Parathyroid adenoma (tissue), 2 donors: ENCODE measurements around the gene CRYGD.
"Not testable (repeated sequence)": the region's sequence is repeated elsewhere in the genome, so short reads cannot be mapped to it uniquely, and the experiment has no call there.

Source experiments
- H2AFZ ChIP-seq: fragments of 300-600 bp; sonication (generic); one replicate; pipeline ENCODE4 v1.7.0; 2017; ENCODE audit warnings: antibody characterized with exemption, mild to moderate bottlenecking
- H3K27ac ChIP-seq: fragments of 300-600 bp; sonication (generic); one replicate; pipeline ENCODE4 v1.7.0; 2017
- H3K27me3 ChIP-seq: fragments of 300-600 bp; sonication (generic); one replicate; pipeline ENCODE4 v1.7.0; 2017; ENCODE audit warnings: low read length; ENCODE audit not compliant: control insufficient read depth, insufficient read depth
- H3K36me3 ChIP-seq: fragments of 300-600 bp; sonication (generic); one replicate; pipeline ENCODE4 v1.7.0; 2017; ENCODE audit warnings: low read length; ENCODE audit not compliant: control insufficient read depth, insufficient read depth
- H3K4me1 ChIP-seq: fragments of 300-600 bp; sonication (generic); one replicate; pipeline ENCODE4 v1.7.0; 2017; ENCODE audit warnings: control low read depth
- H3K4me2 ChIP-seq: fragments of 300-600 bp; sonication (generic); one replicate; pipeline ENCODE4 v1.7.0; 2017; ENCODE audit warnings: low read length
- H3K4me3 ChIP-seq: fragments of 300-600 bp; sonication (generic); one replicate; pipeline ENCODE4 v1.7.0; 2017; ENCODE audit warnings: low read depth, low read length
- H3K79me2 ChIP-seq: fragments of 300-600 bp; sonication (generic); one replicate; pipeline ENCODE4 v1.7.0; 2017; ENCODE audit warnings: control low read depth
- H3K9ac ChIP-seq: fragments of 300-600 bp; sonication (generic); one replicate; pipeline ENCODE4 v1.7.0; 2017; ENCODE audit warnings: mild to moderate bottlenecking
- H3K9me3 ChIP-seq: fragments of 300-600 bp; sonication (generic); one replicate; pipeline ENCODE4 v1.7.0; 2017; ENCODE audit warnings: low read length; ENCODE audit not compliant: control insufficient read depth
- TF ChIP-seq, protein P1 (sequence below): fragments of 300-600 bp; sonication (generic); IDR thresholded peaks from one replicate; pipeline ENCODE4 v1.7.0; 2017; ENCODE audit warnings: antibody characterized with exemption, mild to moderate bottlenecking
- donor health status: primary hyperparathyroidism.

CRYGD gene

DNA sequence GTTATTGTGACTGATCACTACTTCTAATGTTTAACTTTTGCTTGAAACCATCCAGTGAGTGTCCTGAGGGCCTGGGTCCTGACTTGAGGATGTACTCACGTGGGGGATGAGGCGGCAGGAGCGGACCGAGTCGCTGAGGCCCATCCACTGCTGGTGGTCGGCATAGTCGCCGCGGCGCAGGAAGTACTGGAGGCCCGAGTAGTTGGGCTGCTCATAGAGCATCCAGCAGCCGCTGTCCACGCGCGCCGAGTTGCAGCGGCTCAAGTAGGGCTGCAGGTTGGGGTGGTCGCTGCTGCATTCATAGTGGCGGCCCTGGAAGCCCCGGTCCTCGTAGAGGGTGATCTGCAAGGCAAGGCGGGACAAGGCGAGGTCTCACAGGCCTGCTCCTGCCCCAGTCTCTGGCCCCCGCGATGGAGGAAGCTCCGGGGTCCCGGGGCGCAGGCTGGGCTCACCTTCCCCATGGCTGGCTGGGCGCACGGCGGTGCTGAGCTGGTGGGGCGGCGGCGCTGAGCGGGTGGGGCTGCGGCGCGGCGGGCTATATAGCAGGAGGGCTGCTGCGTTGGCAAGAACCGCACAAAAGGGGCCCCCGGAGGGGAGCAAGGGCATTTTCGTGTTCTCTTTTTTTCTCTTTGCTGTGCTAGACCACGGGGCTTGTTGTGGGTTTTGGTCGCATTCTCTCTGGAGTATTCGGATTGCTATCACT, at the start of gene CRYGD:
Gene CRYGD, minus strand, starts transcription at position 512 of the 703 bp plus-strand sequence. Its CDS starts 51 bp downstream, at position 461.
- not testable (repeated sequence) for H3K27me3 ChIP-seq, H3K79me2 ChIP-seq, H3K4me2 ChIP-seq, H3K9me3 ChIP-seq, H3K4me3 ChIP-seq, H2AFZ ChIP-seq, H3K9ac ChIP-seq, H3K4me1 ChIP-seq, H3K36me3 ChIP-seq, H3K27ac ChIP-seq

DNA sequence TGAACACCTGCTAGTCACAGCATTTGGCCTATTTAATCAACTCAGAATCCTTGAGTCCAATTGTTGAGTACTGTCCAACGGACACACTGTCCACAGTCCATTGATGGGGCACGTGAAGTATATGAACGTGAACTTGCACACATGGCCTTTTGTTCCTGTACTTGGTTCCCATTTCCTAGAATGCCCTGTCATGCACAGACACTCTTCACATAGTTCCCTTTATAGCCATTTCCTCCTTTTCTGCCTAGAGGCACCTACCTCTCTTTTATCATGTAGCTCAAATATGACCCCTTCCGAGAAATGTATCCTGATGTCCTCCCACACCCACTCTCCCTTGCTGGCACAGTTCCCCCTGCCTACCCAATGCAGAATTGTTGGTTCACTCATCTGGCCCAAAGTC, 47.8 kb upstream of the CRYGD start:
- no peaks in the 10 kb centered on the region for H3K79me2 ChIP-seq
- no peak overlapping the region for H3K4me3 ChIP-seq
- H3K36me3 ChIP-seq = no peaks in the 10 kb centered on the region
- no peak overlapping the region for H3K27ac ChIP-seq
- no peaks in the 10 kb centered on the region for H3K27me3 ChIP-seq
- no peak overlapping the region for H2AFZ ChIP-seq
- H3K4me2 ChIP-seq = no peak overlapping the region
- H3K9ac ChIP-seq = no peak overlapping the region
- no peaks in the 10 kb centered on the region for H3K9me3 ChIP-seq
- TF ChIP-seq, protein P1, sequence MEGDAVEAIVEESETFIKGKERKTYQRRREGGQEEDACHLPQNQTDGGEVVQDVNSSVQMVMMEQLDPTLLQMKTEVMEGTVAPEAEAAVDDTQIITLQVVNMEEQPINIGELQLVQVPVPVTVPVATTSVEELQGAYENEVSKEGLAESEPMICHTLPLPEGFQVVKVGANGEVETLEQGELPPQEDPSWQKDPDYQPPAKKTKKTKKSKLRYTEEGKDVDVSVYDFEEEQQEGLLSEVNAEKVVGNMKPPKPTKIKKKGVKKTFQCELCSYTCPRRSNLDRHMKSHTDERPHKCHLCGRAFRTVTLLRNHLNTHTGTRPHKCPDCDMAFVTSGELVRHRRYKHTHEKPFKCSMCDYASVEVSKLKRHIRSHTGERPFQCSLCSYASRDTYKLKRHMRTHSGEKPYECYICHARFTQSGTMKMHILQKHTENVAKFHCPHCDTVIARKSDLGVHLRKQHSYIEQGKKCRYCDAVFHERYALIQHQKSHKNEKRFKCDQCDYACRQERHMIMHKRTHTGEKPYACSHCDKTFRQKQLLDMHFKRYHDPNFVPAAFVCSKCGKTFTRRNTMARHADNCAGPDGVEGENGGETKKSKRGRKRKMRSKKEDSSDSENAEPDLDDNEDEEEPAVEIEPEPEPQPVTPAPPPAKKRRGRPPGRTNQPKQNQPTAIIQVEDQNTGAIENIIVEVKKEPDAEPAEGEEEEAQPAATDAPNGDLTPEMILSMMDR = no peak
- no peaks in the 10 kb centered on the region for H3K4me1 ChIP-seq

DNA sequence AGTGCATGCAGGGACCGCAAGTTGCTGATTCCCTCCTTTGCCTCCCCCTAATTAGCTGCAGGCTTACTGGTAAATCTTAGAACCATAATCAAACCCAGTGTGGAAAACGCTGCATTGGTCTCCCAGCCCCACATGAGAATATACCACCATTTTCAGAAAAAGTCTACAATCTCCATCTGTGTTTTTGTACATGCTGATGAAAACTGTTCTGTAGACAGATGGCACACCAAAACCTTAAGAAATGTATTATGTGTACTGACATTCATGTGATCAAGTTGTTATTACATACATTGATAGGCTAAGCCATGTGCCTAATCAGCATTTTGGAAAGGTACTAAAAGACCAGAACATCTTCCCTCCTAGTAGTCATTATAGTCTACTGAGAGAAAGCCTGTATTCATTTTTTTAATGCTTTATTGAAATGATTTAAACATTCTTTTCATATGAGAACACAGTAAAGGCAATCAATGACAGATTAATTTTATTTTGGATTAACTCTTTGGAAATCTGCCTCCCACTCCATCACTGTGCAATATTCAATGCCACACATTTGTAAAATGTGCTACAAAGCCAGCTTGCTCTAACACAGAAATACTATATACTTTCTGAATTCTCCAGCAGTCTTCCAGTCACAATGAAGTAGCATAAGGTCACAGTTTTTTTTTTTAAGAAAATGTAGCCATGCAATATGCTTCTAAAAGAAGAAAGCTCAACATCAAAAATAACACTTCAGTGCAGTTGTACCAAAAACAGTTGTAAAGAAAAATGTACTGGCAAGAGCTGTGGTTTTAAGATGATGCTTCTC, 40.8 kb upstream of the CRYGD start:
- Histone ChIP-seq H3K4me2 (no peak overlapping the region), H3K9ac (no peak overlapping the region), H3K27ac (no peak overlapping the region), H3K79me2 (no peaks in the 10 kb centered on the region), H2AFZ (no peak overlapping the region), H3K4me1 (no peaks in the 10 kb centered on the region), H3K4me3 (no peak overlapping the region), H3K27me3 (no peaks in the 10 kb centered on the region), H3K36me3 (no peaks in the 10 kb centered on the region), H3K9me3 (no peaks in the 10 kb centered on the region)
- TF ChIP-seq, protein P1 = no peak

DNA sequence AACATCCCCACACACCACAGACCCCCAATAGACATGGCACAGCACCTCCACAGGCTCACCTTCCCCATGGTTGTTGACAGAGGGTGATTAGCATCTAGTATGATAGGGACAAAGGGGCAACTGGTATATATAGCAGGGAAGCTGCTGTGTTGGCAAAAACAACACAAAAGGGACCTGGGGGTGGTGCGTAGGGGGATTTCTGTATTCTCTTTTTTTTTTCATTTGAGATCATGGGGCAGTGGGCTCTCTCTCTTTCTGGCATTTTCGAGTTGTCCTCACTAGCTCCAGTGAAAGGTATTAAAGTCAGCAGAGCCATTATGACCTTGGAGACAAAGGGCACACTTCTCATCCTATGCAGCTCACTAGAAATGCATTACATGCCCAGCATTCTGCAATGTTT, 39.2 kb upstream of the CRYGD start, which contains the start of gene CRYGA:
Gene CRYGA, minus strand, starts transcription at position 101 of the 400 bp plus-strand sequence. Its CDS starts 33 bp downstream, at position 68.
- TF ChIP-seq, protein P1 = no peak
- no peaks in the 10 kb centered on the region for H3K36me3 ChIP-seq
- H3K4me2 ChIP-seq = no peak within 1 kb of the TSS

DNA sequence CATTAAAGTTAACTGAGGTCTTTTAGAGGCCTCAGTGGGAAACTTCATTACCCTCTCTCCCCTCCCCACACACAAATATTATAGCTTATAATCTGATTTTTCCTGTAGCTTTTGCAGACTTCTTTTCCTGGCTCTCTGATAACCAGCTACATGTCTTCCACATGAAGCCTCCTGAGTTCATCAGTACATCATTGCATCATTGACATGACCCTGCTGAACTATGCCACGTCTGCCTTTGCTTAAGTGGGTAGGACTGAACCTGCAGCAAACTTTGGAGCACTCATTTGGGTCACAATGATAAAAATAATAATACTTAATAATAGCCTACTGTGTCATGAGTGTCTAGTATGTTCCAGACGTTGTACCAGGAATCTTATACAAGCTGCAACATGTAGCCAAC, 32.1 kb upstream of the CRYGD start:
- no peaks in the 10 kb centered on the region for H3K79me2 ChIP-seq
- no peak overlapping the region for H3K4me2 ChIP-seq
- no peak overlapping the region for H3K27ac ChIP-seq
- no peak overlapping the region for H2AFZ ChIP-seq
- TF ChIP-seq, protein P1 = no peak
- H3K36me3 ChIP-seq = no peaks in the 10 kb centered on the region
- no peaks in the 10 kb centered on the region for H3K4me1 ChIP-seq
- no peaks in the 10 kb centered on the region for H3K27me3 ChIP-seq
- no peak overlapping the region for H3K9ac ChIP-seq
- no peak overlapping the region for H3K4me3 ChIP-seq
- no peaks in the 10 kb centered on the region for H3K9me3 ChIP-seq

More for the DNA sequence above, 39.2 kb upstream of the CRYGD start, which contains the start of gene CRYGA:
- no peaks in the 10 kb centered on the region for H3K9me3 ChIP-seq
- no peak within 1 kb of the TSS for H2AFZ ChIP-seq
- no peak within 1 kb of the TSS for H3K4me3 ChIP-seq
- no peaks in the 10 kb centered on the region for H3K79me2 ChIP-seq
- no peaks in the 10 kb centered on the region for H3K4me1 ChIP-seq
- no peaks in the 10 kb centered on the region for H3K27me3 ChIP-seq
- no peak within 1 kb of the TSS for H3K9ac ChIP-seq
- H3K27ac ChIP-seq = no peak within 1 kb of the TSS
